Thoracic aorta (tissue), 2 donors: ENCODE data around the gene TIGD1. TPM values are rescaled to one million over a fixed set of nuclear protein-coding genes. Genes with fewer than 3 reads are reported as not detected.

Source experiments
- ATAC-seq: fragments of 150-250 bp; one replicate; pipeline ENCODE4 v1.8.0; 2017; ENCODE audit warnings: low read depth; ENCODE audit not compliant: insufficient number of reproducible peaks, low FRiP score
- DNase-seq: peaks from one replicate; pipeline ENCODE4 v3.0.0-alpha.2; 2020; ENCODE audit warnings: low spot score
- H3K27ac ChIP-seq, 2 donors: fragments of 200-600 bp; sonication (generic); 1 replicate in 1 of 2; 2 replicates in 1 of 2; pipeline ENCODE4 v1.5.1; 2016; ENCODE audit warnings: mild to moderate bottlenecking in 2 of 2, moderate library complexity in 2 of 2
- H3K27me3 ChIP-seq: fragments of 200-600 bp; sonication (generic); replicated peaks from 2 replicates; pipeline ENCODE4 v1.6.0; 2016; ENCODE audit warnings: mild to moderate bottlenecking; ENCODE audit not compliant: insufficient read depth
- H3K36me3 ChIP-seq: fragments of 200-600 bp; sonication (generic); one replicate; pipeline ENCODE4 v1.5.1; 2016
- H3K4me1 ChIP-seq, 2 donors: fragments of 200-600 bp; sonication (generic); 1 replicate in 1 of 2; 2 replicates in 1 of 2; pipeline versions ENCODE4 v1.5.1 to v1.6.0; 2016; ENCODE audit warnings: low read depth in 2 of 2, mild to moderate bottlenecking in 1 of 2; ENCODE audit not compliant: control insufficient read depth in 1 of 2
- H3K4me3 ChIP-seq: fragments of 200-600 bp; sonication (generic); 2 replicates; pipeline ENCODE4 v1.5.1; 2016; ENCODE audit warnings: mild to moderate bottlenecking
- H3K9me3 ChIP-seq: fragments of 200-600 bp; sonication (generic); 2 replicates; pipeline ENCODE4 v1.5.1; 2016
- CTCF ChIP-seq: fragments of 200-600 bp; sonication (generic); IDR thresholded peaks from one replicate; pipeline ENCODE4 v1.5.1; 2019; ENCODE audit warnings: antibody characterized with exemption
- total RNA-seq, 2 donors: library from RNA; depleted of rRNA; stranded (reverse); fragments of >200 nt; gene quantifications; one replicate each; pipeline versions ENCODE4 v1.1.0 to v1.2.3, GENCODE V29; 2016

The TIGD1 gene
- total RNA-seq, 2 donors from 2014 or later: 1.8 to 3.1 TPM

GRCh38 chr2:232512602-232513001 lies 37.8 kb downstream of the TIGD1 start:
- H3K27me3 ChIP-seq: no peaks in the 10 kb centered on the region
- TF ChIP-seq CTCF: no peak
- H3K4me3 ChIP-seq: no peak overlapping the region
- no peaks in the 10 kb centered on the region for H3K4me1 ChIP-seq
- ATAC-seq (no peak), DNase-seq (no peak)
- H3K36me3 ChIP-seq: no peaks in the 10 kb centered on the region
- no peak overlapping the region for H3K27ac ChIP-seq
- H3K9me3 ChIP-seq: no peaks in the 10 kb centered on the region

- Histone ChIP-seq H3K27me3 (no peaks in the 10 kb centered on the region), H3K4me1 (no peaks in the 10 kb centered on the region), H3K4me3 (no peak overlapping the region), H3K36me3 (no peaks in the 10 kb centered on the region), H3K27ac (no peak overlapping the region), H3K9me3 (no peaks in the 10 kb centered on the region)
- no peak for ATAC-seq
- TF ChIP-seq CTCF: no peak
- no peak for DNase-seq
Measured at GRCh38 chr2:232511336-232511890, 38.9 kb downstream of the TIGD1 start.

GRCh38 chr2:232508251-232508650 lies 42.1 kb downstream of the TIGD1 start:
- Histone ChIP-seq H3K4me3 (no peak overlapping the region), H3K27me3 (no peaks in the 10 kb centered on the region), H3K9me3 (no peaks in the 10 kb centered on the region), H3K36me3 (no peaks in the 10 kb centered on the region), H3K27ac (no peak overlapping the region), H3K4me1 (peaks cover 4 to 9% of the 10 kb centered on the region in 2 donors)
- no peak for TF ChIP-seq CTCF
- no peak for ATAC-seq
- no peak for DNase-seq

- TF ChIP-seq CTCF: no peak
- Histone ChIP-seq H3K9me3 (no peaks in the 10 kb centered on the region), H3K27me3 (no peaks in the 10 kb centered on the region), H3K27ac (no peak overlapping the region), H3K4me1 (peaks cover 7 to 16% of the 10 kb centered on the region in 2 donors), H3K36me3 (no peaks in the 10 kb centered on the region), H3K4me3 (no peak overlapping the region)
- DNase-seq (no peak), ATAC-seq (no peak)
Measured at GRCh38 chr2:232506709-232507108, 43.6 kb downstream of the TIGD1 start.

GRCh38 chr2:232505856-232506255 lies 44.5 kb downstream of the TIGD1 start:
- no peak for DNase-seq
- peaks cover 7 to 16% of the 10 kb centered on the region in 2 donors for H3K4me1 ChIP-seq
- ATAC-seq: no peak
- H3K9me3 ChIP-seq: no peaks in the 10 kb centered on the region
- no peaks in the 10 kb centered on the region for H3K36me3 ChIP-seq
- no peak overlapping the region for H3K4me3 ChIP-seq
- no peak for TF ChIP-seq CTCF
- no peak overlapping the region for H3K27ac ChIP-seq
- H3K27me3 ChIP-seq: no peaks in the 10 kb centered on the region
